ENCODE data around the gene L3MBTL1.

Gene L3MBTL1

GRCh38 chr20:43529051-43529450 lies 21.6 kb downstream of the L3MBTL1 start:
- Histone ChIP-seq H3K4me3 (ENCODE audit: low read length, poor library complexity, severe bottlenecking) (no peak overlapping the region), H3K4me2 (ENCODE audit: low read depth, low read length, poor library complexity, severe bottlenecking) (no peak overlapping the region), H3K9ac (ENCODE audit: low read depth, low read length, poor library complexity, severe bottlenecking) (no peak overlapping the region), H3K4me1 (ENCODE audit: insufficient read depth, low read length, poor library complexity, severe bottlenecking) (no peaks in the 10 kb centered on the region), H3K9me3 (ENCODE audit: insufficient read depth, low read depth, low read length) (no peaks in the 10 kb centered on the region), H3K27me3 (ENCODE audit: insufficient read depth, low read length, poor library complexity, severe bottlenecking) (no peaks in the 10 kb centered on the region), H2AFZ (ENCODE audit: low read length) (no peak overlapping the region), H3F3A (ENCODE audit: low read depth) (no peaks in the 10 kb centered on the region), H3K79me2 (ENCODE audit: insufficient read depth, low read length) (no peaks in the 10 kb centered on the region), H4K20me1 (ENCODE audit: insufficient read depth, low read length, poor library complexity, severe bottlenecking) (no peaks in the 10 kb centered on the region), H3K36me3 (ENCODE audit: insufficient read depth, low read length) (no peaks in the 10 kb centered on the region), H3K9me2 (replicated peaks; ENCODE audit: low read depth, low read length) (no peaks in the 10 kb centered on the region)
- no peak for TF ChIP-seq CTCF (conservative IDR thresholded peaks at IDR 0.05; ENCODE audit: low read length)
- no peak for TF ChIP-seq EZH2phosphoT487 (IDR thresholded peaks at IDR 0.05; ENCODE audit: borderline replicate concordance)

GRCh38 chr20:43529457-43530153 lies 22.1 kb downstream of the L3MBTL1 start:
- Histone ChIP-seq H2AFZ (ENCODE audit: low read length) (no peak overlapping the region), H3K4me1 (ENCODE audit: insufficient read depth, low read length, poor library complexity, severe bottlenecking) (no peaks in the 10 kb centered on the region), H3K4me3 (ENCODE audit: low read length, poor library complexity, severe bottlenecking) (no peak overlapping the region), H3K9ac (ENCODE audit: low read depth, low read length, poor library complexity, severe bottlenecking) (no peak overlapping the region), H3K4me2 (ENCODE audit: low read depth, low read length, poor library complexity, severe bottlenecking) (no peak overlapping the region), H3K9me2 (replicated peaks; ENCODE audit: low read depth, low read length) (no peaks in the 10 kb centered on the region), H3F3A (ENCODE audit: low read depth) (no peaks in the 10 kb centered on the region), H3K36me3 (ENCODE audit: insufficient read depth, low read length) (no peaks in the 10 kb centered on the region), H3K9me3 (ENCODE audit: insufficient read depth, low read depth, low read length) (no peaks in the 10 kb centered on the region), H4K20me1 (ENCODE audit: insufficient read depth, low read length, poor library complexity, severe bottlenecking) (no peaks in the 10 kb centered on the region), H3K27me3 (ENCODE audit: insufficient read depth, low read length, poor library complexity, severe bottlenecking) (no peaks in the 10 kb centered on the region), H3K79me2 (ENCODE audit: insufficient read depth, low read length) (no peaks in the 10 kb centered on the region)
- TF ChIP-seq CTCF (conservative IDR thresholded peaks at IDR 0.05; ENCODE audit: low read length) = no peak
- TF ChIP-seq EZH2phosphoT487 (IDR thresholded peaks at IDR 0.05; ENCODE audit: borderline replicate concordance) = no peak

GRCh38 chr20:43530321-43531090 lies 23.0 kb downstream of the L3MBTL1 start:
- no peaks in the 10 kb centered on the region for H3K27me3 ChIP-seq (ENCODE audit: insufficient read depth, low read length, poor library complexity, severe bottlenecking)
- TF ChIP-seq CTCF (conservative IDR thresholded peaks at IDR 0.05; ENCODE audit: low read length) = no peak
- no peak overlapping the region for H2AFZ ChIP-seq (ENCODE audit: low read length)
- no peak overlapping the region for H3K4me2 ChIP-seq (ENCODE audit: low read depth, low read length, poor library complexity, severe bottlenecking)
- no peaks in the 10 kb centered on the region for H3K79me2 ChIP-seq (ENCODE audit: insufficient read depth, low read length)
- no peaks in the 10 kb centered on the region for H3K9me3 ChIP-seq (ENCODE audit: insufficient read depth, low read depth, low read length)
- H4K20me1 ChIP-seq (ENCODE audit: insufficient read depth, low read length, poor library complexity, severe bottlenecking) = no peaks in the 10 kb centered on the region
- H3F3A ChIP-seq (ENCODE audit: low read depth) = no peaks in the 10 kb centered on the region
- no peaks in the 10 kb centered on the region for H3K9me2 ChIP-seq (replicated peaks; ENCODE audit: low read depth, low read length)
- no peak overlapping the region for H3K9ac ChIP-seq (ENCODE audit: low read depth, low read length, poor library complexity, severe bottlenecking)
- H3K4me1 ChIP-seq (ENCODE audit: insufficient read depth, low read length, poor library complexity, severe bottlenecking) = no peaks in the 10 kb centered on the region
- H3K36me3 ChIP-seq (ENCODE audit: insufficient read depth, low read length) = no peaks in the 10 kb centered on the region
- no peak overlapping the region for H3K4me3 ChIP-seq (ENCODE audit: low read length, poor library complexity, severe bottlenecking)

Measured in Loucy (cell line).